ENCODE results near the gene BAHCC1. TPM values are rescaled to one million over a fixed set of nuclear protein-coding genes. Genes with fewer than 3 reads are reported as not detected.
"Not testable (repeated sequence)": the region's sequence is repeated elsewhere in the genome, so short reads cannot be mapped to it uniquely, and the experiment has no call there.

The BAHCC1 gene
- total RNA-seq, 1 experiment from 2014 or later = 9.9 TPM

GRCh38 chr17:81349397-81350319 is 45.6 kb upstream of the BAHCC1 start:
- TF ChIP-seq EZH2phosphoT487 (IDR thresholded peaks at IDR 0.05; ENCODE audit: borderline replicate concordance, low read length) (no peak), EZH2 (IDR thresholded peaks at IDR 0.05; ENCODE audit: low read length, unreplicated experiment) (no peak), CTCF (conservative IDR thresholded peaks at IDR 0.05; ENCODE audit: low read depth, low read length) (no peak)
- Histone ChIP-seq H3K4me2 (ENCODE audit: low read length) (peak overlapping the region; percentile 10), H3K4me3 (ENCODE audit: low read length) (no peak overlapping the region), H4K20me1 (ENCODE audit: low read length) (no peaks in the 10 kb centered on the region), H3F3A (ENCODE audit: low read length, unreplicated experiment) (no peaks in the 10 kb centered on the region), H3K27ac (ENCODE audit: low read length) (0 out of 2 replicates have a peak overlapping the region, but pooled peaks have one; percentile 10), H3K9me3 (ENCODE audit: low read length) (no peaks in the 10 kb centered on the region), H3K9ac (ENCODE audit: low read length) (no peak overlapping the region), H3K4me1 (ENCODE audit: insufficient read depth, low read length) (peaks cover 21% of the 10 kb centered on the region), H3K9me2 (replicated peaks; ENCODE audit: low read length) (no peaks in the 10 kb centered on the region), H3K27me3 (ENCODE audit: low read length) (no peaks in the 10 kb centered on the region), H3K79me2 (ENCODE audit: low read length) (peaks cover 11% of the 10 kb centered on the region), H2AFZ (ENCODE audit: low read length) (peak overlapping the region; percentile 60), H3K36me3 (ENCODE audit: low read depth, low read length) (no peaks in the 10 kb centered on the region)
- BruUV-seq (replicated peaks) = no TSS peak
- intact Hi-C loops (cut with micrococcal nuclease) = no loop called here
- ChIA-PET POLR2A (ENCODE audit: unreplicated experiment) (no interaction called here), CTCF (interaction anchor here (0.5 kb wide), 1 partner anchor 70 kb away, joined by 7 read pairs; no protein-coding TSS in a partner anchor)
- ATAC-seq = peak; percentile 3; the same call in 1 of the 2 replicates
- DNase-seq = peak; percentile 77

GRCh38 chr17:81350320-81350890 is 44.9 kb upstream of the BAHCC1 start:
- intact Hi-C loops (cut with micrococcal nuclease) = no loop called here
- POLR2A ChIA-PET (ENCODE audit: unreplicated experiment) = no interaction called here
- peak overlapping the region; percentile 60 for H2AFZ ChIP-seq (ENCODE audit: low read length)

GRCh38 chr17:81351329-81352052 is 43.8 kb upstream of the BAHCC1 start:
- intact Hi-C loops (cut with micrococcal nuclease); H3K79me2 ChIP-seq (ENCODE audit: low read length); H3K9me2 ChIP-seq (replicated peaks; ENCODE audit: low read length); H3K4me2 ChIP-seq (ENCODE audit: low read length); H4K20me1 ChIP-seq (ENCODE audit: low read length); H3K27ac ChIP-seq (ENCODE audit: low read length); DNase-seq; POLR2A ChIA-PET (ENCODE audit: unreplicated experiment); H3K27me3 ChIP-seq (ENCODE audit: low read length); H3K9ac ChIP-seq (ENCODE audit: low read length); CTCF ChIA-PET; ATAC-seq; H3F3A ChIP-seq (ENCODE audit: low read length, unreplicated experiment); H3K4me3 ChIP-seq (ENCODE audit: low read length); H3K36me3 ChIP-seq (ENCODE audit: low read depth, low read length); BruUV-seq (replicated peaks); H2AFZ ChIP-seq (ENCODE audit: low read length); H3K9me3 ChIP-seq (ENCODE audit: low read length): not testable (repeated sequence)
- peaks cover 21% of the 10 kb centered on the region for H3K4me1 ChIP-seq (ENCODE audit: insufficient read depth, low read length)

More at GRCh38 chr17:81350320-81350890, 44.9 kb upstream of the BAHCC1 start:
- H3K4me3 ChIP-seq (ENCODE audit: low read length) = no peak overlapping the region
- H3K4me1 ChIP-seq (ENCODE audit: insufficient read depth, low read length) = peaks cover 21% of the 10 kb centered on the region
- no peaks in the 10 kb centered on the region for H3F3A ChIP-seq (ENCODE audit: low read length, unreplicated experiment)
- H3K27ac ChIP-seq (ENCODE audit: low read length) = 0 out of 2 replicates have a peak overlapping the region, but pooled peaks have one; percentile 10
- H3K27me3 ChIP-seq (ENCODE audit: low read length) = no peaks in the 10 kb centered on the region
- H3K4me2 ChIP-seq (ENCODE audit: low read length) = peak overlapping the region; percentile 10
- no peak overlapping the region for H3K9ac ChIP-seq (ENCODE audit: low read length)
- TF ChIP-seq EZH2 (IDR thresholded peaks at IDR 0.05; ENCODE audit: low read length, unreplicated experiment) (no peak), EZH2phosphoT487 (IDR thresholded peaks at IDR 0.05; ENCODE audit: borderline replicate concordance, low read length) (no peak), CTCF (conservative IDR thresholded peaks at IDR 0.05; ENCODE audit: low read depth, low read length) (no peak)
- CTCF ChIA-PET = interaction anchor here (0.5 kb wide), 1 partner anchor 69 kb away, joined by 7 read pairs; no protein-coding TSS in a partner anchor
- H3K79me2 ChIP-seq (ENCODE audit: low read length) = peaks cover 4% of the 10 kb centered on the region
- no peaks in the 10 kb centered on the region for H3K9me2 ChIP-seq (replicated peaks; ENCODE audit: low read length)
- ATAC-seq = no peak
- no peaks in the 10 kb centered on the region for H4K20me1 ChIP-seq (ENCODE audit: low read length)
- H3K9me3 ChIP-seq (ENCODE audit: low read length) = no peaks in the 10 kb centered on the region
- no peaks in the 10 kb centered on the region for H3K36me3 ChIP-seq (ENCODE audit: low read depth, low read length)
- DNase-seq = no peak
- no TSS peak for BruUV-seq (replicated peaks)

- H3K79me2 ChIP-seq (ENCODE audit: low read length); H2AFZ ChIP-seq (ENCODE audit: low read length); H3K9me2 ChIP-seq (replicated peaks; ENCODE audit: low read length); H3K4me2 ChIP-seq (ENCODE audit: low read length); H3F3A ChIP-seq (ENCODE audit: low read length, unreplicated experiment); H3K4me3 ChIP-seq (ENCODE audit: low read length); H3K27ac ChIP-seq (ENCODE audit: low read length); H3K9me3 ChIP-seq (ENCODE audit: low read length); H3K9ac ChIP-seq (ENCODE audit: low read length); POLR2A ChIA-PET (ENCODE audit: unreplicated experiment); H3K27me3 ChIP-seq (ENCODE audit: low read length); H3K36me3 ChIP-seq (ENCODE audit: low read depth, low read length); CTCF ChIA-PET; ATAC-seq; intact Hi-C loops (cut with micrococcal nuclease); DNase-seq; H4K20me1 ChIP-seq (ENCODE audit: low read length); BruUV-seq (replicated peaks): not testable (repeated sequence)
- peaks cover 16% of the 10 kb centered on the region for H3K4me1 ChIP-seq (ENCODE audit: insufficient read depth, low read length)
Observed at GRCh38 chr17:81352056-81352455, 43.2 kb upstream of the BAHCC1 start.
